Endothelial cell of umbilical vein (primary cell): Measurements from ENCODE around the gene CD55. TPM values are rescaled to one million over a fixed set of nuclear protein-coding genes. Genes with fewer than 3 reads are reported as not detected.

ENCODE experiments used
- BruUV-seq: library from RNA; stranded (reverse); fragments of 400-500 nt; replicated peaks from 2 replicates; lab custom pipeline; 2021; lab: Mats Ljungman, UMichigan
- CTCF ChIA-PET: fragments of 300-600, 350-600 bp; sonication (Branson Sonifier 250); formaldehyde crosslinking; loops from one replicate; lab custom pipeline; 2021; ENCODE audit warnings: antibody characterized with exemption, inconsistent platforms; lab: Charles Lee
- POLR2A ChIA-PET: fragments of 300-600, 350-600 bp; sonication (Branson Sonifier 250); formaldehyde crosslinking; loops from one replicate; lab custom pipeline; 2021; ENCODE audit warnings: antibody characterized with exemption, inconsistent platforms; lab: Charles Lee
- DNase-seq: peaks from one replicate; pipeline ENCODE4 v3.0.0-alpha.2; 2011; ENCODE audit warnings: low read depth, low spot score
- FAIRE-seq: peaks from 2 replicates; lab custom pipeline; 2011; peaks lifted over from hg19 to GRCh38; lab: Jason Lieb, UNC
- H2AFZ ChIP-seq: 2 replicates; pipeline ENCODE4 v1.6.0; 2012; ENCODE audit warnings: low read depth, low read length, control low read depth, inconsistent platforms
- H3K27ac ChIP-seq: 2 replicates; pipeline ENCODE4 v1.5.1; 2011; ENCODE audit warnings: low read depth, mild to moderate bottlenecking, control low read depth, low read length, moderate library complexity; ENCODE audit not compliant: insufficient read depth
- H3K27me3 ChIP-seq, 2 experiments: 2 replicates each; pipeline versions ENCODE4 v1.6.0 to v1.6.1; 2011; ENCODE audit warnings: low read length in 2 of 2, mixed read lengths in 1 of 2; ENCODE audit not compliant: control insufficient read depth in 2 of 2, insufficient read depth in 2 of 2
- H3K36me3 ChIP-seq, 2 experiments: 2 replicates in 1 of 2; 3 replicates in 1 of 2; pipeline ENCODE4 v1.5.1; 2011; ENCODE audit warnings: low read length in 2 of 2, mild to moderate bottlenecking in 1 of 2, moderate library complexity in 1 of 2; ENCODE audit not compliant: control insufficient read depth in 2 of 2, insufficient read depth in 2 of 2; ENCODE audit errors: extremely low read depth in 1 of 2
- H3K4me1 ChIP-seq: 3 replicates; pipeline ENCODE4 v1.5.1; 2011; ENCODE audit warnings: mild to moderate bottlenecking, low read length; ENCODE audit not compliant: control insufficient read depth, insufficient read depth; ENCODE audit errors: extremely low read depth
- H3K4me2 ChIP-seq: 2 replicates; pipeline ENCODE4 v1.6.1; 2011; ENCODE audit warnings: low read length, control low read depth, mixed read lengths; ENCODE audit not compliant: insufficient read depth
- H3K4me3 ChIP-seq, 3 experiments: fragments of 200-600 bp in 1 of 3; sonication (generic), shearing (Covaris generic) in 1 of 3; replicated peaks in 1 of 3; 2 replicates each; pipeline ENCODE4 v1.5.1; 2011 to 2016; ENCODE audit warnings: control low read depth in 3 of 3, low read length in 3 of 3, mild to moderate bottlenecking in 2 of 3, inconsistent platforms in 1 of 3, low read depth in 1 of 3, moderate library complexity in 1 of 3; ENCODE audit not compliant: insufficient read depth in 1 of 3
- H3K79me2 ChIP-seq: 2 replicates; pipeline ENCODE4 v1.6.0; 2012; ENCODE audit warnings: low read length, inconsistent platforms; ENCODE audit not compliant: control insufficient read depth, insufficient read depth
- H3K9ac ChIP-seq: replicated peaks from 2 replicates; pipeline ENCODE3; 2011; ENCODE audit warnings: low read length, control low read depth; ENCODE audit not compliant: insufficient read depth; ENCODE audit errors: extremely low read depth
- H3K9me1 ChIP-seq: replicated peaks from 3 replicates; pipeline ENCODE4 v1.6.0; 2011; ENCODE audit warnings: mild to moderate bottlenecking, low read length; ENCODE audit not compliant: control insufficient read depth, insufficient read depth; ENCODE audit errors: extremely low read depth
- H3K9me3 ChIP-seq: replicated peaks from 2 replicates; pipeline ENCODE4 v1.5.1; 2012; ENCODE audit warnings: low read length, inconsistent platforms; ENCODE audit not compliant: control insufficient read depth, insufficient read depth
- H4K20me1 ChIP-seq: replicated peaks from 2 replicates; pipeline ENCODE3; 2011; ENCODE audit warnings: mild to moderate bottlenecking, low read length; ENCODE audit not compliant: control insufficient read depth, insufficient read depth; ENCODE audit errors: extremely low read depth
- CTCF ChIP-seq, 2 donors: IDR thresholded peaks; 1 replicate in 1 of 2; 2 replicates in 1 of 2; pipeline ENCODE4 v1.5.1; 2011; ENCODE audit warnings: low read length in 2 of 2, mild to moderate bottlenecking in 2 of 2, moderate library complexity in 2 of 2, control low read depth in 1 of 2, inconsistent platforms in 1 of 2, low read depth in 1 of 2; ENCODE audit not compliant: insufficient read depth in 1 of 2; ENCODE audit errors: extremely low read depth in 1 of 2
- EZH2 ChIP-seq: IDR thresholded peaks from 2 replicates; pipeline ENCODE4 v1.6.1; 2012; ENCODE audit warnings: borderline replicate concordance, low read depth, mild to moderate bottlenecking, moderate library complexity, low read length, inconsistent platforms; ENCODE audit not compliant: severe bottlenecking
- FOS ChIP-seq: IDR thresholded peaks from 2 replicates; pipeline ENCODE4 v1.6.1; 2011; ENCODE audit warnings: mild to moderate bottlenecking, low read length, moderate library complexity, borderline replicate concordance; ENCODE audit not compliant: insufficient read depth
- GATA2 ChIP-seq: IDR thresholded peaks from 2 replicates; pipeline ENCODE4 v1.7.0; 2011; ENCODE audit warnings: low read depth, mild to moderate bottlenecking, moderate library complexity, mixed read lengths, low read length; ENCODE audit not compliant: insufficient read length, insufficient read depth
- JUN ChIP-seq: IDR thresholded peaks from 2 replicates; pipeline ENCODE4 v1.6.1; 2011; ENCODE audit warnings: borderline replicate concordance, low read depth; ENCODE audit not compliant: insufficient read length, insufficient read depth
- MYC ChIP-seq: IDR thresholded peaks from one replicate; pipeline ENCODE4 v1.6.1; 2011; ENCODE audit warnings: mild to moderate bottlenecking, low read depth, low read length
- POLR2A ChIP-seq: IDR thresholded peaks from 2 replicates; pipeline ENCODE4 v1.6.1; 2012; ENCODE audit warnings: low read depth, mild to moderate bottlenecking, control low read depth, low read length
- POLR2AphosphoS5 ChIP-seq: IDR thresholded peaks from 2 replicates; pipeline ENCODE4 v1.6.1; 2012; ENCODE audit warnings: low read depth, mild to moderate bottlenecking, control low read depth, low read length, moderate library complexity; ENCODE audit not compliant: insufficient read depth
- dilution Hi-C: fragments of 300-500 bp; cut with MboI; formaldehyde crosslinking; loops from one replicate; pipeline ENCODE4 v1.15.0; 2019; ENCODE audit warnings: low sequenced_read_pairs; ENCODE audit not compliant: extremely low pct_ligation_motif_present
- intact Hi-C: fragments of 100-400 bp; cut with micrococcal nuclease; formaldehyde crosslinking; loops from one replicate; pipeline ENCODE4 v1.10.0; 2022
- polyA plus RNA-seq, 4 experiments: library from polyadenylated mRNA; depleted of rRNA in 3 of 4; stranded (reverse) in 3 of 4; unstranded in 1 of 4; fragments of >200 nt; gene quantifications; 2 replicates each; pipeline versions ENCODE4 v1.2.1 to v1.2.3, GENCODE V29; 2011 to 2012; ENCODE audit warnings: missing spikeins in 1 of 4
- total RNA-seq: library from RNA; stranded (reverse); gene quantifications from 2 replicates; pipeline ENCODE4 v1.2.3, GENCODE V29; 2021
- TF ChIP-seq, protein P1 (sequence below): IDR thresholded peaks from 2 replicates; pipeline ENCODE4 v1.6.1; 2011; ENCODE audit not compliant: insufficient read depth, insufficient read length

CD55 gene
- total and polyA plus RNA-seq, 2 donors (not counting 3 experiments of a cell fraction or from before 2014, with no cell fraction given), result 111 to 179 TPM

GRCh38 chr1:207315435-207315834 is 6.0 kb upstream of the CD55 start:
- no peaks in the 10 kb centered on the region for H3K9me1 ChIP-seq
- peaks cover 9% of the 10 kb centered on the region for H3K4me1 ChIP-seq
- FAIRE-seq (no peak), DNase-seq (no peak)
- no peak overlapping the region for H3K27ac ChIP-seq
- intact Hi-C loops, result no loop called here
- dilution Hi-C loops, result no loop called here
- no peaks in the 10 kb centered on the region for H3K79me2 ChIP-seq
- no peaks in the 10 kb centered on the region for H4K20me1 ChIP-seq
- no peak overlapping the region for H3K4me3 ChIP-seq
- BruUV-seq, result no TSS peak
- H3K27me3 ChIP-seq, result no peaks in the 10 kb centered on the region
- ChIA-PET POLR2A (no interaction called here), CTCF (no interaction called here)
- no peaks in the 10 kb centered on the region for H3K36me3 ChIP-seq
- TF ChIP-seq CTCF (IDR thresholded peaks at IDR 0.05; ENCODE audit: extremely low read depth in 1 of 2, insufficient read depth in 1 of 2, low read depth in 1 of 2, low read length in 2 of 2), result no peak
- TF ChIP-seq MYC, result no peak
- TF ChIP-seq POLR2AphosphoS5, result no peak
- no peak for TF ChIP-seq EZH2
- no peak overlapping the region for H3K9ac ChIP-seq
- no peaks in the 10 kb centered on the region for H3K9me3 ChIP-seq
- H3K4me2 ChIP-seq, result no peak overlapping the region
- no peak overlapping the region for H2AFZ ChIP-seq

GRCh38 chr1:207316141-207316540 is 5.3 kb upstream of the CD55 start:
- ChIA-PET POLR2A (no interaction called here), CTCF (no interaction called here)
- Histone ChIP-seq H3K4me1 (peaks cover 3% of the 10 kb centered on the region), H3K9ac (no peak overlapping the region), H3K36me3 (no peaks in the 10 kb centered on the region), H3K9me3 (no peaks in the 10 kb centered on the region), H3K27me3 (no peaks in the 10 kb centered on the region), H2AFZ (no peak overlapping the region), H4K20me1 (no peaks in the 10 kb centered on the region), H3K79me2 (no peaks in the 10 kb centered on the region), H3K4me2 (no peak overlapping the region), H3K9me1 (no peaks in the 10 kb centered on the region), H3K27ac (no peak overlapping the region), H3K4me3 (no peak overlapping the region)
- dilution Hi-C loops, result no loop called here
- DNase-seq, result no peak
- TF ChIP-seq POLR2AphosphoS5, result no peak
- no peak for TF ChIP-seq MYC
- TF ChIP-seq EZH2, result no peak
- TF ChIP-seq JUN, result no peak
- TF ChIP-seq POLR2A, result no peak
- no peak for TF ChIP-seq CTCF (IDR thresholded peaks at IDR 0.05; ENCODE audit: extremely low read depth in 1 of 2, insufficient read depth in 1 of 2, low read depth in 1 of 2, low read length in 2 of 2)
- no peak for TF ChIP-seq FOS
- TF ChIP-seq GATA2, result no peak
- TF ChIP-seq, protein P1, sequence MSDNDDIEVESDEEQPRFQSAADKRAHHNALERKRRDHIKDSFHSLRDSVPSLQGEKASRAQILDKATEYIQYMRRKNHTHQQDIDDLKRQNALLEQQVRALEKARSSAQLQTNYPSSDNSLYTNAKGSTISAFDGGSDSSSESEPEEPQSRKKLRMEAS, result no peak
- BruUV-seq, result no TSS peak
- intact Hi-C loops, result no loop called here
- no peak for FAIRE-seq
